Posterior vena cava (tissue), 2 donors: ENCODE results near the gene DPH6. TPM values are rescaled to one million over a fixed set of nuclear protein-coding genes. Genes with fewer than 3 reads are reported as not detected.
"Not testable (repeated sequence)": the region's sequence is repeated elsewhere in the genome, so short reads cannot be mapped to it uniquely, and the experiment has no call there.

Experiments
- DNase-seq: peaks from one replicate; pipeline ENCODE4 v3.0.0-alpha.2; 2020; ENCODE audit warnings: low spot score
- intact Hi-C, 2 donors: fragments of 100-400 bp; cut with DNase I; formaldehyde crosslinking; loops; one replicate each; pipeline versions ENCODE4 v1.14.1 to v1.14.2; 2022 to 2023
- total RNA-seq, 2 donors: library from RNA; stranded (reverse); fragmentation: NEBNext Ultra II Directional; extraction: Animal tissue kit (Norgen Biotek cat#: 25700); gene quantifications; one replicate each; pipeline ENCODE4 v1.2.1, GENCODE V29; 2021
- donor health status: DM: yes; HTN: yes; CAD: no.
- donor health status: DM: yes; HTN: yes; CAD: no.

DPH6 gene
- total RNA-seq, 2 donors from 2014 or later, result 15.3 to 16.5 TPM

DNA sequence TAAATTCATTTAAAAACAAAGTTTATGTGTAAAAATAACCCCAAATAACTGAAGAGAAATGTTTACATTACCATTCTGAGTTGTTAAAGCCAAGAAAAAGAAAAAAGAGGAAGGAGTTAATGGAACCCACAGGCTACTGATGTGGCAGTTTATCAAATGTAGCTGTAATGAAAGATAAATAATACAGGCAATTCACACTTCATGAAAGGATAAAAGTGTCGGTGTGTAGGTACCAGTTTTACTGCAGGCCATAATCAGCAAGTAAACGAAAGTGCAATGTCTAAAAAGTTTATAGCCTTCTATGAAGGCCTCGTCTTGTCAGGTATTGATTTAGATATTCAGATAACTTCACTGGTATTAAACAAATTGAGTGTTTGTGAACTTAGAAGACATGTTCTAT is 164.6 kb downstream of the DPH6 start:
- no peak for DNase-seq
- intact Hi-C loops, result no loop called here

DNA sequence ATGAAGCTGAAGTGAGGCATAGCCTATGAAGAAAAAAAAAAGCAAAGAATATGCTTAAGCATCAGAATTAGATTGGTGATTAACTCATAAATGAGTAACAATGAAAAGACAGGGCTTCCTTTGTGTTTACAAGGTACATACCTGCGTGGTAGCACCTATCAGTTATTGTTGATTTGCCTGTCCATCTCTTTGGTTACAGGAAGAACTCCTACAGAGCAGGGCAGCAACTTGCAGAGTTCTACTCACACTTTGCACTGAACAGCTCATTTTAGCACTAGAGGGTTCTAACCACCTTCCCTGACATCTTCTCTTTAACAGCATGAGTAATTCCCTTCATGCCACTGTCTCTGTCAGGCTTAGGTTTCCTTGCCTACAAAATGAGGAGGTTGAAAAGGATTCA is 166.0 kb downstream of the DPH6 start:
- DNase-seq, result no peak
- intact Hi-C loops, result no loop called here

DNA sequence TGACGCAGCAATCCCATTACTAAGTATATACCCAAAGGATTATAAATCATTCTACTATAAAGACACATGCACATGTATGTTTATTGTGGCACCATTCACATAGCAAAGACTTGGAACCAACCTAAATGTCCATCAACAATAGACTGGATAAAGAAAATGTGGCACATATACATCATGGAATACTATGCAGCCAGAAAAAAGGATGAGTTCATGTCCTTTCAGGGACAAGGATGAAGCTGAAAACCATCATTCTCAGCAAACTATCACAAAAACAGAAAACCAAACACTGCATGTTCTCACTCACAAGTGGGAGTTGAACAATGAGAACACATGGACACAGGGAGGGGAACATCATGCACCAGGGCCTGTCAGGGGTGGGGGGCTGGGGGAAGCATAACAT is 167.5 kb downstream of the DPH6 start:
- intact Hi-C loops, result not testable (repeated sequence)

DNA sequence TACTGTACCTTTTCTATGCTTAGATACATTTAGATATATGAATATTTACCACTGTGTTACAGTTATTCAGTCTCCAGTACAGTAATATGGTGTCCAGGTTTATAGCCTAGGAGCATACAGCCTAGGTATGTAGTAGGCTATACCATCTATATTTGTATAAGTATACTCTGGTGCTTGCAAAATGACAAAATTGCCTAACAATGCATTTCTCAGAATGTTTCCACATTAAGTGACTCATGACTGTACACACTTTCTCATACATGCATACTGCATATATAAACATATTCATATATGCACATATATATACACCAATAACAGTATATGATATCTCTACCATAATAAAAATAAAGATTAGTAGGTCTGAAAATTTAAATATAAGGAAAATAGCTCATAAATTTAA is 169.3 kb downstream of the DPH6 start:
- intact Hi-C loops, result no loop called here
- no peak for DNase-seq

More for the DNA sequence above, 167.5 kb downstream of the DPH6 start:
- not testable (repeated sequence) for DNase-seq

- no peak for DNase-seq
- intact Hi-C loops, result no loop called here
These were observed 171.3 kb downstream of the DPH6 start for GRCh38 chr15:35374661-35375060.

- intact Hi-C loops, result no loop called here
- DNase-seq, result no peak
These were observed 183.7 kb downstream of the DPH6 start for GRCh38 chr15:35362195-35362829.

- no peak for DNase-seq
- intact Hi-C loops, result no loop called here
These were observed 187.1 kb downstream of the DPH6 start for GRCh38 chr15:35358824-35359223.

DNA sequence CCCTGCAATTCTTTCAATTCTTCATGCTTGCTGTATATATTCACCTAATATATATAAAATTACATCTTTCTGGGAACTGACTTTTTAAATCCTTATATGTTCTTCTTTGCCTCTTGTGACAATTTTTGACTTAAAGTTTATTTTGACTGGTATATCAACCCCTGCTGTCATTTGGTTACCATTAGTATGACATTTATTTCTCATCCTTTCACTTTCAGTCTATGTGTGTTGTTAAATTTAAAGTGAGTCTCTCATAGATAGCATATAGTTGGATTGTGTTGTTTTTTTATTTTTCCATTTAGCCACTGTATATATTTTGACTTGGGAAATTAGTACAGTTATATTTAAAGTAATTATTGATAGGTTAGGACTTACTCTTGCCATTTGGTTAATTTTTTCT is 194.9 kb downstream of the DPH6 start:
- DNase-seq, result no peak
- intact Hi-C loops, result no loop called here

DNA sequence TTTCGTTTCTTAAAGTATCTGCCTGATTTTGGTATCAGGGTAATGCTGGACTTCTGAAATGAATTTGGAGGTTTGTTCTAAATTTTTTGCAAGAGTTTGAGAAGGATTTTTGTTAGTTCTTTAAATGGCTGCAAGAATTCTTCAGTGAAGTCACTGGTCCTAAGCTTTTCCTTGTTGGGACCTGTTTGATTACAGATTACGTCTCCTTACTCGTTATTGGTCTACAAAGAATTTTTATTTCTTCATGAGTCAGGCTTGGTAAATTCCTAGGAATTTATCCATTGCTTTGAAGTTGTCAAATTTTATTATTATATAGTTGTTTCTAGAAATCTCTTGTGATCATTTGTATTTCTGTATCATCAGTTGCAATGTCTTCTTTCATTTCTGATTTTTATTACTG is 196.0 kb downstream of the DPH6 start:
- intact Hi-C loops, result no loop called here
- no peak for DNase-seq

- intact Hi-C loops, result no loop called here
- no peak for DNase-seq
These were observed 215.0 kb downstream of the DPH6 start for GRCh38 chr15:35330916-35331315.

DNA sequence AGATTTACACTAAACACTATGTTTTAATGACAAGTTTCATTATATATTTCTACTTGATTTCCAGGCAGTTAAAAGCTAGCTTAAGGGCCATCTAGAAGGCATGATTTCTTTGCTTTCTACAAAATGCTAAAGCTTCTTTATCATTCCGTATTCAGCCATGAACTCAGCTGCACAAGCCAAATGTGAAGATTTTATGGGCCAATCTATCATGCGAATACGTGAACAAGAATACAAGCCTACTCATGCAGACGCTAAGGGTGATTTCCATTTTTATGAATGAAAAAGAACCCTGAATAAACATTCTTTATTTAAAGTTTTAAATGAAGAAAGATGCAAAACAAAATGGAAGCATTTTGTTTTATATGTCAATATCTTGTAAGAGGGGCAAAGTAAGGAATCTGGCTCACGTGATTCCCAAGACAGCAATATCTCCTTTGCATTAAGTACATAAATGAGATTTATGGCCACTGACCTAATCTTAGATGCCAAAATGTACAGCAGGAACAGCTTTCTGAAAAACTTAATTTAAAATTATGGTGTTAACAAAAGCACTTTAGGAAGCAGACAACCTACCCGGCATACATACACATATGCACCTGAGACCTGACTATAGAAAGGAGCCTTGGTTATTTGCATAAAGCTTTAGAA is 215.8 kb downstream of the DPH6 start:
- intact Hi-C loops, result no loop called here
- no peak for DNase-seq

DNA sequence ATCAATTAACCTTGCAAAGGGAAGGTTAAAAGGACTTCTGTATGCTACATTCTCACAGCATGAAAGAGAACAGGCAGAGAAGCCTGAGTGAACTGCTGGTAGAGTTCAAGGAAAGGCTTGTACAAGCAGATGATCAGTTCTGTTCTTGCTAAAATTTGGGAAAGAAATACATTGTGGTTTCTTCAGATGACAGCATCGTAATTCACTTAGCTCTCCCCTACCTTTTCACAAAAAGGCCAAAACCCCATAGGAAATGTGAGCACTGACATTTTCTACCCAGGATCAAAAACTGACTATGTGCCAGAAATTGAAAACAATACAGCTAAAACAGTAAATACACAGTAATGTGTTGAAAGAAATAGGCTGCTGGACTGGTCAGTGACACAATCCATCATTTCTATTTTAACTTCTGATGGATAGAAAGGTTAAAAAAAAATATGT is 216.4 kb downstream of the DPH6 start:
- intact Hi-C loops, result no loop called here

DNA sequence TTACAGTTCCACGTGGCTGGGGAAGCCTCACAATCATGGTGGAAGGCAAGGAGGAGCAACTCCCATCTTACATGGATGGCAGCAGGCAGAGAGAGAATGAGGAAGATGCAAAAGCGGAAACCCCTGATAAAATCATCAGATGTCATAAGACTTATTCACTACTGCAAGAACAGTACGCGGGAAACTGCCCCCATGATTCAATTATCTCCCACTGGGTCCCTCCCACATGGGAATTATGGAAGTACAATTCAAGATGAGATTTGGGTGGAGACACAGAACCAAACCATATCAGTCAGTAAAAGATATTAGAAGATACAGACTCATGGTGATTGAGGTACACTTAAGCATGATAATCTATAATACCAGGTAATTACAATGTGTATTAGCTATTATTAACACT is 217.1 kb downstream of the DPH6 start:
- intact Hi-C loops, DNase-seq: not testable (repeated sequence)

More for the DNA sequence above, 216.4 kb downstream of the DPH6 start:
- DNase-seq, result no peak

- intact Hi-C loops, result no loop called here
- DNase-seq, result no peak
These were observed 218.2 kb downstream of the DPH6 start for GRCh38 chr15:35327789-35328188.

- intact Hi-C loops, result no loop called here
- DNase-seq, result no peak
These were observed 220.5 kb downstream of the DPH6 start for GRCh38 chr15:35325374-35325941.

GRCh38 chr15:35323141-35323540 is 222.8 kb downstream of the DPH6 start:
- intact Hi-C loops, result no loop called here
- DNase-seq, result no peak

GRCh38 chr15:35321926-35322325 is 224.0 kb downstream of the DPH6 start:
- no peak for DNase-seq
- intact Hi-C loops, result no loop called here

GRCh38 chr15:35320911-35321310 is 225.1 kb downstream of the DPH6 start:
- intact Hi-C loops, result no loop called here
- no peak for DNase-seq
